Activated gamma-delta T cell (primary cell): ENCODE data around the gene OSBPL3.

ENCODE experiments used
- DNase-seq: peaks from one replicate; lab custom pipeline; 2025; lab: John Stamatoyannopoulos, UW

Gene OSBPL3

DNA sequence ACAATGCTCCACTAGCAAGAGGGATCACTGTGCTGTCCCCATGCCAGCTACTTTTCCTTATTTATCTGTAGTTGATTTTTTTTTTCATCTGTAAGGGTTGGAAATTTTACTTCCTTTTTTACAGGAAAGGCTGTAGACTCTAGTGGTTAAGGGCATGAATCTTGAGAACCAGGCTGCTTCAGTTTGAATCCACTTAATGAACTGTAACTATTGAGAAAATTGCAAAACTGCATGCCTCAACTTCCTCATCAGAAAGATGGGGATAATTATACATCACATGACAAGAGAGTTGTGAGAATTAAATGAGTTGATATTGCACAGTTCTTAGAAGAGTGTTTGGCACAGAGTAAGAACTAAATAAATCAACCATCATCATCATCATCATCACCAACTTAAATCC, 116.4 kb downstream of the OSBPL3 start:
- DNase-seq: no peak

DNA sequence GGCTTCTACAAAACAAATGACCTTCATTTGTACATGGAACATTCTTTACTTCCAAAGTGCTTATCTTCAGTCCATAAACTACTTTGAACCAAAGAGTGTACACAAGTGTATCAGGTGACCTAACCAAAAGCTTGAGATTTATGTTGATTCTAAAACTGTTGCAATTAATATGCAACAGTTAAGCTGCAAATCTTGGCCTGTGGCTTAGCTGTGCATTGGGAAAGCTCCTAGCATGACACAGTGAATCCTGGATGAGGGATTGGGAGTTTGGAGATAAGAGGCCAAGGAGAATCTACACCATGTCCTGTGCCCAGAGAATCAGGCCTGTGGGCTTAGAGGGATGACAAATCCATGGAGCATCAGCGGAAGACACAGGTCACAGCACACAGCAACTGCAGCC, 117.5 kb downstream of the OSBPL3 start:
- DNase-seq: no peak

DNA sequence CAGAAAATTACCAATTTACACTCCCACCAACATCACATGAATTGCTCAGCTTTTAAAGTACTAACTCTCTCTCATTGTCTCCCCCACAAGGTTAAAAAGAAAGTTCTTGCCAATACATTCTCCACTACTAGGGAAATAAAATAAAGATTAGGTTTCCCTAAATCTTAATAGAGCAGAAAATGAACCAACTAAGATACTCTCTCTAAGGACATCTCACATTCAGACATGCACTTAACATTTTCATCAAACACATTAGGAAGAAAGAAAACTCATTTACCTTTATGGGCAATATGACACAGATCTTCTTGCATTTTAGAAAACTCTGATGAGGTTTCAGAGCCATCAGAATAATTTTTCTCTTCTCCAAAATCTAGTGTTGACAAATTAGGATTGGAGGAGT, 118.6 kb downstream of the OSBPL3 start:
- no peak for DNase-seq

DNA sequence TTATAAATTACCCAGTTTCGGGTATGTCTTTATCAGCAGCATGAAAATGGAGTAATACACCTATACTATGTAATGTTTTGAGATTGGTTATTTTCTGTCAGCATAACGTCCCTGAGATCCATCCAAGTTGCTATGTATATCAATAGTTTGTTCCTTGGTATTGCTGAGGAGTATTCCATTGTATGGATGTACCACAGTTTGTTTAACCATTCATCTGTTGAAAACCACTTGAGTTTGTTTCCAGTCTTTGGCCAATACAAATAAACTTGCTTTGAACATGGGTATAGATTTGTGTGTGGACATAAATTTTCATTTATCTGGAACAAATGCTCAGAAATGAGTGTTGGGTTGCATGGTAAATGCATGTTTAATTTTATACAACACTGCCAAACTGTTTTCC, 119.4 kb downstream of the OSBPL3 start:
- DNase-seq: no peak

DNA sequence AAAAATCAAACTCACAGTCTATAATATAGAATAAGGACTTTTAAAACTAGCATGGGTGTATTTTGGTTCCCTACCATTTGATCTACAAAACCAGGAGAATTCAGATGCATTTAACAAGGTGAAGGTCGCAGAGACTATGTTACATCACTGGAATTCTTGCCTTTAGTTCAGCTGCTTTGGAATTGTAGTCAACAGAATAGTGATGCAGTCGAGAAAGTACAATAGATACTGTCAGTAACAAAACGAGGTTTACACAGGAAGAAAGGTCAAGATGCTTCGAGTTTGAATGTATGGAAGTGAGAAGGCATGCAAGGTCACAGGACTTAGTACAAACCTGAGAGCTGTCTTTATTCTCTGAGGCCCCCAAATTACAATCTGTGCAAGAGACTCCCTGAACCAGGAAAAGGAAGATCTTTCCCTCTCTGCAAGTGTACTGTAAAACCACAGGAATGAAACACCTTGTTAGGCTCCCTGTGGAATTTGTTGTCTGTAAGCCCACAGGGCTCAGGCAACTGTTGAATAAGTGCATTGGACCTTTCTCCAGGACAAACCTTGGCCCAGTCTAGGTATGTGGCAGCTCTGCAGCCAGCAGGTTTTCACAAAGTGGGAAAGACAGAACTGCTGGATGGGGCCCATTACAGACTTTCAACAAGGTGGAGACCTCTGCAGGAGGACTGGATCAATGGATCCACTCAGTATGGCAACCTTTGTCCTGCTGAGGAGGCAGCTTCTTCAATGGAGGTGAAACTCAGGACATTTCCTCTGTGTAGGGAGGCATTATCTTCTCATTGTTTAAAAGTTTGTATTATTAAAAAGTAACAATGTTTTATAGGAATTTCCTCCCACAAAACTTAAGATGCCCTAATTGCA, 121.6 kb downstream of the OSBPL3 start:
- no peak for DNase-seq

DNA sequence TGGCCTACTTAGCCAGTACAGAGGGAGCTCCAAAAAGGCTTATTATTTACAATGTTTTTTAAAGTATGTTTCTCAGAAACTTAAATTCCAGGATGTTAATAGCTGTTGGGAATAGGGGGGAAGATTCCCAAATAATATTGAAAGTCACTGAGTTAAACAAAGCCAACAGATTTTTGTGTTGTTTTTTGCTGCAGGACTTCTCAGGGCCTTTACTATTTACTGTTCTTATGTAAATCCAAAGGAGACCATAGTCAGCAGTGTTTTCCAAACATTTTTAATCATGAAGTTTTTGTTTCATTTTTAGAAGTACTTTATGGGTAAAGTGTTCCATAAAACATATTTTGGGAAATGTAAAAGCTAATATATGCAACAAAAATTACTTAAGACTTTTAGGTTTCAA, 122.4 kb downstream of the OSBPL3 start:
- no peak for DNase-seq

DNA sequence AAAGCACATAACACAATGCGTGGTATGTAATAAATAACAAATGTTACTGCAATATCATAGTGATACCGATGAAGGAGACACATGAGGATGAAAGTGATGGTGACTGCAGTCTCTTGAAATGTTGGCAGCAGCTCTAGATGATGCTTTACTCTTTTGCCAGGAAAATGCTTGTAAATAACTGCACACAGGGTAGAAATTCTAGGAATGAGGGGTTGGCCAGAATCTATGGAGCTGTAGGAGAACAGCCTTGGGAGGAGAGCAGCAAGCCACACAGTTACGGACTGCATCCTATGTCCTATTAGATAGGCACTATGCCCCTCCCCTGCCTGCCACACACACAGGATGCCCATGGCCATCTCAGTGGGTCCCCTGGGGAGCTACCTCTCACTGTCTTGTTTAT, 125.1 kb downstream of the OSBPL3 start:
- no peak for DNase-seq

DNA sequence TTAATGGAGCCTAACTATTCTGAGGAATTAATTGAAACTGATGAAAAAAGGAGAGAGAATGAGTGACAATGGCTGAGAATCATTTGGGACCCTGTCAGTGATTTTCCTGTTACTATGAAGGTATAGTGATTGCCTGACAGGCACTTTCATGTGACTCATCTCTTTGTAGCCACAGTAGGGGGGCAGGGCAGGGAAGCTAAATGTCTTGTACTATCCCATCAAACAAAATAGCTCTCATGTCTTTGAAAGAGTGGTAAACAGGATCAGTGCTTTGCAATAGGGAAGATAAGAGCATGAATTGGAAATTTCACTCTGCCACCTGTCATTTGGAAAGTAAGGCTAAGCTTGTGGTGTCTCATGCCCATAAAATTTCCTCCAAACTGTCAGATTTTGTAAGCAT, 128.2 kb downstream of the OSBPL3 start:
- DNase-seq: no peak

DNA sequence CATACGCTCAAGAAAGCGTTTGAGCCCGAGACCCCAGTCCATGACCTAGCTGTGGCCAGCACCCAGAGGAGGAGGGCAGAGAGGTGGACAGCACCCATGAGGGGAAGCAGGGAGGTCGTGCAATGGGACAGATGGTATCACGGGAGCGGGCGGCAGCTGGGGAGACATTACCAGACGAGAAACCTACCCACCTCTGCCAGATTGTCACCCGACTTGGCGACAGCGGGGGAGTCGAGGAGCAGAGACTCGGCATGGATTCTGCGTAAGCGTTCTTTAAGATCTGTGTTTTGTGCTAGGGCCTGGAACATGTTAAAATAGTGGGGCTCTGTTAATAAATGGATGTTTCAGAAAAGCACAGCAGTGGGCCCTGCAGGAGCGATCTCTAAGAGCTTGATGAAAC, 131.1 kb downstream of the OSBPL3 start:
- DNase-seq: no peak

DNA sequence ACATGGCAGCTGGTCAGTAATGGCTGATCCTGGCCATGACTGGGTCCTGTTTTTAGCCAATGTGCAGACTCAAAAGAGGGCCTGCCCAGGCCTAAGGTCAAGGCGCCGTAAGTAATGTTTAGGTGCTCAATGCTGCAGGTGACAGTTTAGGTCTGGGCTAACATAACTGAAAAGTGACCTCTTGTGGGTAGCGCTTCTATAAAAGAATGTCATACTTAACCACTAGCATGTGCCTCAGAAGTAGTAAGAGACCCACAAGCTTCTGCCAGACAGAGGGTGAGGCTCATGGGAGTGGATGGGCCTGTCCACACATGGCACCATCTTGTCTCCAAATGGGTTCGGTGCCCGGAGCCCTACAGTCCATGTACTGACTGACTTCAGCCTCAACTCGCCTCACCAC, 132.2 kb downstream of the OSBPL3 start:
- DNase-seq: no peak

DNA sequence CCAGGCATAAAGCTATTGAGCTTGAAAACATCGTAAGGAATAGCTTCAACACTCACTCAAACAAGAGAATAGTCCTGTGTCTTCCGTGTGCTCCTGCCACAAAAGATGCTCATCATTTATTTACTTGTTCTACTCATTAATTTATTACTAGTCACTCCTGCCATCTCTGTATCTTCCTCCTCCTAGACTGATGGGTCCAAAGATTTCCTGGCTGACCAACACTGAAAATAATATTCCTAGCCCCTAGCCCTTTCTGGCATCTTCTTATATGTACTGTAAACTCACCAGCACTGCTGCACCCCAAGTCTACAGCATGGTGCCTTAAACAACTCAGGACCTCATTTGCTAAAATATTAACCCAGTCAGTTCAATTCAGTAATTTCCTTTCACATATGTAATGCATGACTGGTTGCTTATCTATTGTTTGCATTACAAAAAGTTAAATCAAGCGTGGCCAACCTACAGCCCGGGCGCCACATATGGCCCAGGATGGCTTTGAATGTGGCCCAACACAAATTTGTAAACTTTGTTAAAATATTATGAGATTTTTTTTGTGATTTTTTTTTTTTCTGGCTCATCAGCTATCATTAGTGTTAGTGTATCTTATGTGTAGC, 136.1 kb downstream of the OSBPL3 start:
- no peak for DNase-seq

DNA sequence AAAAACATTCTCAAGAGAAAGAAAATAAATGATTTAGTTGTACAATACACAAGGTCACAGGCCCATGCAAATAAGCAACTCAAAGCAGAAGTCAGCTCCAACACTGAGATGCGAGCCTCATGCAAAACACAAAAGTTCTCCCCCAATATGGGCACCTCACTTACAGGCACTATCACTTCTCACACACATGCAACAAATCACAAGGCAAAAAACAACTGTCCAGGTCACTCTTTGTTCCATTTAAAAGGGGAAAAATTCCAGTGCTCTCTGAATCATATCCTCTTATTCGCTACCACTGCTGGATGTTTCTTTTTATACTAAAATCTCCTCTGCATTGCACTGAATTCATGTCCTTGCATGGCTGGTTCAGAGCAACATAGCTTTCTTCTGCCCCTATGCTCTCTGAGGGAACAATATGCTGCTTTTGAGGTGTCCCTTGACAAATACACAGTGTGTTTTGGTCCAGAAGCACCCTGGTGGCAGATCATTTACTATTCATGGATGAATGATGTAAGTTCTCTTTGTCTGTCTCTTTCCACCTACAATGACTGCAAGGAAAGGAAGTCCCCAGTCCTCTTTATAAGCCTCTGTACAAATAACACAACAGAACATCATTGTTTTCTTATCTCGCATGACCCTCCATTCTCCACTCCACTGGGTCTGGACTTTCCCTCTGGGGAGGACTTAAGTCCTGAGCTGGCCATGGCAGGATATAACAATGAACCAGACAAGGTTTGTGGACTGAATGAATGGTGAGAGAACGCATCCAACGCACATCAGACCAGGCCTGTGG, 137.3 kb downstream of the OSBPL3 start:
- DNase-seq: no peak

DNA sequence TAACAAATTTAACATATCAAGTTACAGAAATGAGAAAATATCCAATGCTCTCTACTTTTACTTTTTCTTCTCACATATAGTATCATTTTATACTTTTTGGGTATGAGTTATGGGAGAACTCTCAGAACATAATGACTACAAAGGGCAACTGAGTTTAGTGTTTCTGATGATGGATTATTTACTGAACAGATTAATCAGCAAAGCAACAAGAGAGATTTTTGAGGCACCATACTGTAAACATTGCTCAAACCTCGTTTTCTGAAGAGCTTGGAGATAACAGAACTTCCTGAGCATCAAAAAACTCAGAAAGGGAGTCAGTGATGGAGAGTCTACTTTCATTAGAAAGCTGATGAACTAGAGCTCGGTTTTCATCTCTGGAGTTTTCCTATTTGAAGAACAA, 137.9 kb downstream of the OSBPL3 start:
- no peak for DNase-seq

DNA sequence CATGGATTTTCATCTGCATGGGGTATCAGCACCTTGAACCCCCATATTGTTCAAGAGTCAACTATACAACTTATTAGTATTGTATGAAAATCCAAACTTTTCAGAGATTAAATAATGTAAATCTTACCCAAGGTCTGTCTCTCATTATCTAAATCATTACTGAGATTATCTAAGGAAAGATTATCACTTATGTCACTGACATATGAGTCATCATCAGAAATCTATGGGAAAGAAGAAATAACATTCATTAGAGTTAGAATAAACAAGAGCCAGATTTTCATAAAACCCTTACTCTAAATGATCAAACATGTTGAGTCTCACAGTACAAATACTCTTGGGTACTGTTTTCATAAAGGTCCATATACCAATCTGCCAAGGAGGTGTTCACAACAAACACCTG, 139.4 kb downstream of the OSBPL3 start:
- no peak for DNase-seq

DNA sequence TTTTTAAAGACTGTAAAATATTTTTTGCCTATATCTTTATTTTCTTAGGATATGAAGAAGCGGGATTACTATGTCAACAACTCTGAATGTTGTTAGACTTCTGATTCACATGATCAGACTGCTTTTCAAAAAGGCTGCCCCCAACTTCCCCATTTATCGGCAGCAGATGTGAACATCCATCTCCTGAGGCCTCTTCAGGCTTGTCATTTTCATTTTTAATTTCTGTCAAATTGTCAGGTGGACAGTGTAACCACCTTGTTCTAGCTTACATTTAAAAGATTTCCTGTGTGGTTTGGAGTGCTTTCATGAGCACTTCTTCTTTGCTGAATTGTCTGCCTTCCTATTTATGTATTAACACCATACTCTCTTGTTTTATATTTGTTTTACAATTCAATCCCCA, 143.9 kb downstream of the OSBPL3 start:
- DNase-seq: no peak

DNA sequence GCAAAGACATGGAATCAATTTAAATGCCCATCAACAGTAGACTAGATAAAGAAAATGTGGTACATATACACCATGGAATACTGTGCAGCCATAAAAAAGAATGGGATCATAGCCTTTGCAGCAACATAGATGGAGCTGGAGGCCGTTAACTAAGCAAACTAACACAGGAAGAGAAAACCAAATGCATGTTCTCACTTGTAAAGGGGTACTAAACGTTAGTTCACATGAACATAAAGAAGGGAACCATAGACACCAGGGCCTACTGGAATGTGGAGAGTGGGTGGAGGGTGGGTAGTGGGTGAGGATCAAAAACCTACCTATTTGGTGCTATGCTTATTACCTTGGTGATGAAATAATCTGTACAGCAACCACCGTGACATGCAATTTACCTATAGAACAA, 144.3 kb downstream of the OSBPL3 start:
- DNase-seq: no peak

DNA sequence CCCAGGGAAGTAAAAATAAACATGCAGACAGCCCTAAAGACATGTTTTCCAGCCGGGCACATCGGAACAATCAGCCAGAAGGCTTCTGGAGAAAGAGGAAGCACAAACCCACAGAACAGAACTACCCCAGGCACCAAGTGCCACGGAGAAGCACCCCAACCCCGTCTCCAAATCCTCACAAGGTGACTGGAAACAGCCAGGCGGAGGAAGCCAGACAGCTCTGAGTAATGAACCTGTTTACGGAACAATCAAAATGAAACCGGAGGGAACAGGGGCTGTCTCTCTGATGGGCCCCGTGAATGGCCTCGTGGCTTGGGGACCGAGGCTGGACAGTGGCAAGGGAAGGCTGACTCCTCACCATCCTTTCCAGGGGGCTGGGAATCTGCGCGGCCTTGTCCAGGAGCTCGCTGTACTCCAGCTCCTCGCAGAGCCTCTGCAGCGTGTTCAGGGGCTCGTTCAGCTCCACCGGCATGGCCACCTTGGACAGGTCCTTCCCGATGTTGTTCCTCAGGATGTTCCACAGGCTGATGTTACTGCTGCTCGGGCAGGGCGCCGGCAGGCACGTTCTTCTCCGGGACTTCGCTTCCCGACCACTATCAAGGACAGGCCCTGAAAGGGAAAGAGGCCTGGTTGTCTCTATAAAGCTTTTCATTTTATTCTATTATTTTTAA, 145.7 kb downstream of the OSBPL3 start:
- DNase-seq: no peak

DNA sequence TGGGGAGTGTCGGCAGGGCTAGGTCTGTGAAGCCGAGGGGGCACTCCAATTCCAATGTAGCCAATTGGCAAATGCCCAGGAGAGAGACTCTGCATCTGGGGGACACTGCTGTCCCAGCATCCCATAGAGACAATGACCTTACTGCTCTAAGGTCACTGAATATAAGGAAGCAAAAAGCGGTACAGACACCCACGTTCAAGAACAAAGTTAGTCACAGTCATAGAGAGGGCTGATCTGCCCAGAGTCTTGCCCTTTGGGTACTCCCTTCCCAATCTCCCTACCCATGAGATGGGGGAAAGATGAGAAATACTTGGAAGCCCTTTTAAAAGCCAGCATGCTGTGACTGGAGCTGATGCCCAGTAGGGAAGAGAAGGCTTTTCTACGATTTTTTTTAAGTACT, 146.4 kb downstream of the OSBPL3 start:
- no peak for DNase-seq

DNA sequence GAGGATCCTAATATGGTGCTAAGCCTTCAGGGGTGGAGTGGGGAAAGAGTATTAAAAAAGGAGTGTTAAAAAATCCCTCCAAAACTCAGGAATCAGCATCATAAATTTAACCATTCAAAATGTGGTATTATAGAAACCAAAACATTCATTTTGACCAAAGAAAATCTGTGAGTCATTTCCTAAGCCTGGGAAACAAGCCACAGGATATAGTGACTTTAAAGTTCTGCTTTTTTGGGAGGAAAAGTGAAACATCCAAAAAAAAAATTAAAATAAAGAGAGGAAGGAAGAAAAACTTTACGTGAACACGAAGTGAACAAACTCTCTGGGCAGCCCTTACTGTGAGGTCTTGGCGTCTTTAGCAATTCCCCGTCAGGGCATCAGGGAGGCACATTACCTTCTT, 148.7 kb downstream of the OSBPL3 start:
- DNase-seq: no peak

DNA sequence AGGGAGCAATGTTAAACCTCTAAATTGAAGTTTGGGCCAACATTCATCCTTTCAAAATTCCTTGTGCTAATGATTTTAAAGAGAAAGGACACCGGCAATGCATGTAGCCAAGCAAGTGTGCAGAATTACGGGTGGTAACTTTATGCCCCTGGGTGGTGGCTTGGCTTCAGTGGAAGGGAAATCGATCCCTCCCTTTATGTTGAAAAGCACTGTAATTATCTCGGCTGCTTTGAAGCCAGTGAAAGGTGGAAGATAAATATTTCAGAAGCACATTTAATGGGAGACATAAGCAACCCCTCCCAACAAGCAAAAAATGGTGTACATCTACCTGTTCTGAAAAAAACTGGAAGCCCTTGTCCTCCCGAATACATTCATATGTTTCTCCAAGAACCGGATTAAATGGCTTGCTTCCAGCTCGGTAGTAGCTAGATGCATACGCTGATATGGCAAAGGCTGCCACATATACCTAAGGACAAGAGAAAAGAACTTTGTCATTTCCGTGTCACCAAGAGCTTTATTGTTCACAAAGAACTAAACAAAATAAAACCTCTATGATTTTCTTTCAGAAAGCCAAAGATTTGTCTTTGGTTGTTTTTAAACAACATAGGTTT, 149.4 kb downstream of the OSBPL3 start:
- no peak for DNase-seq

DNA sequence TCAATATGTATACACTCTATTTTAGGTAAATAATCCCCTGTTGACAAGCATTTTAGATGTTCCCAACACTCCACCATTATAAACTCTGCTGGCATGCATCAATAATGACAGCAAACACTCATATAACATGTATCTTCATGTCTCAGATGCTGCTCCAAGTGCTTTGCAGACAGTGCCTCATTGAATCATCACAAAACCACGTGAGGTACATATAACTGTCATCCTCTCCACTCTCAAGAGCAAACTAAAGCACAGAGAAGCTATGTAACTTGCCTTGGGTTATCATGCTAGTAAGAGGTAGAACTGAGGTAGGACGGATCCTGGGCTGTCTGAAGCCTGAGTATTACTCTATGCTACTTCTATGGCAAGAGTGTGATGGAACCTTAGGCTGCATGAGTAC, 150.2 kb downstream of the OSBPL3 start:
- DNase-seq: no peak
